ENCODE data around the gene PSENEN.

The PSENEN gene

DNA sequence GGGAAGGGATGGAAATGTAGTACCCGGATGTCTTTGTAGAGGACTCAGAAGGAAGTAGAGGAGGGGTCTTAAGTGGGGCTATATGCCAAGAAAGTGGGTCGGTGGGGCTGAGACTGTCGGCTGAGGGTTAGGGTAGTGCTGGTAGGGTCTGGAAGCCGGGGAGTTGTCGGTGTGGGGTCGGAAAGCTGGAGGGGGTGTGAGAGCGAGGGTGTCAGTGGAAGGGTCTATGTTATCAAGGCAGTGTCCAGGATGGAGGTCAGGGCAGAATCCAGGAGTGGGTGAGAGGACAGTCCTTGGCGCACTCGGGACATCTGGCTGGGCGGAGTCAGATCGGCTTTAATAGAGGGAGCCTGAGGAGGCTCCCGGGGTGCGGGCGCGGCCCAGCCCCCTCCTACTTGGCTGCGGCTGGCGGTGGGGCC is 9.7 kb downstream of the PSENEN start:
- TF ChIP-seq, protein P1, sequence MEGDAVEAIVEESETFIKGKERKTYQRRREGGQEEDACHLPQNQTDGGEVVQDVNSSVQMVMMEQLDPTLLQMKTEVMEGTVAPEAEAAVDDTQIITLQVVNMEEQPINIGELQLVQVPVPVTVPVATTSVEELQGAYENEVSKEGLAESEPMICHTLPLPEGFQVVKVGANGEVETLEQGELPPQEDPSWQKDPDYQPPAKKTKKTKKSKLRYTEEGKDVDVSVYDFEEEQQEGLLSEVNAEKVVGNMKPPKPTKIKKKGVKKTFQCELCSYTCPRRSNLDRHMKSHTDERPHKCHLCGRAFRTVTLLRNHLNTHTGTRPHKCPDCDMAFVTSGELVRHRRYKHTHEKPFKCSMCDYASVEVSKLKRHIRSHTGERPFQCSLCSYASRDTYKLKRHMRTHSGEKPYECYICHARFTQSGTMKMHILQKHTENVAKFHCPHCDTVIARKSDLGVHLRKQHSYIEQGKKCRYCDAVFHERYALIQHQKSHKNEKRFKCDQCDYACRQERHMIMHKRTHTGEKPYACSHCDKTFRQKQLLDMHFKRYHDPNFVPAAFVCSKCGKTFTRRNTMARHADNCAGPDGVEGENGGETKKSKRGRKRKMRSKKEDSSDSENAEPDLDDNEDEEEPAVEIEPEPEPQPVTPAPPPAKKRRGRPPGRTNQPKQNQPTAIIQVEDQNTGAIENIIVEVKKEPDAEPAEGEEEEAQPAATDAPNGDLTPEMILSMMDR (conservative IDR thresholded peaks at IDR 0.05; ENCODE audit: low read length) = no peak
- DNase-seq (ENCODE audit: low read depth) = no peak
- H3K4me3 ChIP-seq (ENCODE audit: low read length) = peak overlapping the region; percentile 65

- peak overlapping the region; percentile 65 for H3K4me3 ChIP-seq (ENCODE audit: low read length)
- TF ChIP-seq, protein P1 (conservative IDR thresholded peaks at IDR 0.05; ENCODE audit: low read length) = no peak
- DNase-seq (ENCODE audit: low read depth) = peak; percentile 76
Measured at GRCh38 chr19:35755550-35756376, 10.3 kb downstream of the PSENEN start.

DNA sequence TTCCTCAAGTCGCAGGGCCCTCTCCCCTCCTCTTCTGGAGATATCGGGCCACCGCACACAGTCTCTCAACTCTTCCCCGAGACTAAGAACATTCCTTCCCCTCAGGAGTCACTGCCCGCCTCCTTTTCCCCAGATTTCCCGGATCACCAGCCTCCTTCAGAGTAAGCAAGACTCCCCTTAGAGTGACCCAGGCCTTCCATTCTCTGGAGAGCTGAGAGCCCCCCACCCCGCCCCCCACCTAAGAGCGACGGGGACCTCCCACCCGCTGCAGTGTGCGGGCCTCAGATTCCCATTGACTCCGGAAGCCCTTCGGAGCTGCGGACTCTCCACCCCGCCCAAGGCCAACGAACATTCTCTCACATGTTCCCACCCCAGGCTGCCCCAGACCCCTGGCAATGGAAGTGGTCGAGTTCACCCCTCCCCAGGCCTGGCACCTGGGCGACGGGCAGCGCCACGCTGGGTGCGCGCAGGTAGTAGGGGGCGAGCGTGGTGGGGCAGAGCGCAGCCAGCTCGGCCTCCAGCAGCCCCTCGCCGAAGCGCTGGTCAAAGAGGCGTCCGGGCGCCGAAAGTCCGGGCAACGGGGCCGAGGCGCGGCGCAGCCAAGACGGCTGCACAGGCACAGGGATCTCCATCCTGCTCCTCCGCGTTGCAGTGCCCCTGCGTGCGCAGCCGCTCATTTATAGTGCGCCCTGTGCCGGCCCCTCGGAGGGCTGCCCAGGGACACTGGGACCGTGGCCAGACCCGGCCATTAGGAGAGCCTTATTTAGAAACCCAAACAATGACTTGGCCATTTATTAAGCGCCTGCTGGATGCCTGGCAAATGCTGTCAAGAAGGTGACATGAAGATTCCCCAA is 11.2 kb downstream of the PSENEN start, which contains the start of gene HSPB6:
Gene HSPB6, minus strand, starts transcription at position 653 of the 854 bp plus-strand sequence. Its CDS starts 21 bp downstream, at position 632.
- H3K4me3 ChIP-seq (ENCODE audit: low read length) = peak within 1 kb of the TSS; percentile 65
- TF ChIP-seq, protein P1 (conservative IDR thresholded peaks at IDR 0.05; ENCODE audit: low read length) = no peak
- peak; percentile 60 for DNase-seq (ENCODE audit: low read depth)

- peak overlapping the region; percentile 65 for H3K4me3 ChIP-seq (ENCODE audit: low read length)
- DNase-seq (ENCODE audit: low read depth) = peak; percentile 88
- TF ChIP-seq, protein P1 (conservative IDR thresholded peaks at IDR 0.05; ENCODE audit: low read length) = no peak
Measured at GRCh38 chr19:35757231-35757748, 11.8 kb downstream of the PSENEN start.

GRCh38 chr19:35757749-35758608 is 12.5 kb downstream of the PSENEN start, which contains the start of gene PROSER3:
PROSER3 (plus strand) TSS chr19:35758176; CDS start chr19:35758216, 40 bp downstream.
- DNase-seq (ENCODE audit: low read depth) = peak; percentile 100
- TF ChIP-seq, protein P1 (conservative IDR thresholded peaks at IDR 0.05; ENCODE audit: low read length) = no peak
- peak within 1 kb of the TSS; percentile 100 for H3K4me3 ChIP-seq (ENCODE audit: low read length)

DNA sequence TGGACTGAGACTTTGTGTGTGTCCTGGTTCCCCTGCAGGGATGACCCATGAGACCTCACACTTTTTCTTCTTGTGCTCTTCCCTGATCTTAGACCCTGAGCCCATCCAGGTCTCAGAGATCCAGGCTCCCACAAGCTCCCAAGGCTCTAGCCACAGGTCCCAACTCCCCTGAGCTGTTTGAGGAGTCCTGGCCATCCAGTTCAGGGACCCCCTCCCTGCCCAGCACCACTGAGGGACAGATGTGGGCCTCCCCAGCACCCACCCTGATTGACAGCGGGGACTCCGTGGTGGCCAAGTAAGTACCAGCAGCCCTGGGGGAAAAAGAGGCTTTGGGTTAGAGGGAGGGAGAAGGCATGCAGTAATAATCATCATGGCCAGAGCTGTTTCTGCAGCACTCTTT is 14.2 kb downstream of the PSENEN start:
- DNase-seq (ENCODE audit: low read depth) = no peak
- TF ChIP-seq, protein P1 (conservative IDR thresholded peaks at IDR 0.05; ENCODE audit: low read length) = no peak
- no peak overlapping the region for H3K4me3 ChIP-seq (ENCODE audit: low read length)

Data from AG10803 (cell line).